GM12865 (cell line): ENCODE data around the gene PIWIL1.

Experiments used
- DNase-seq: peaks from one replicate; pipeline ENCODE4 v3.0.0; 2010; ENCODE audit warnings: low read depth
- H3K4me3 ChIP-seq: 2 replicates; pipeline ENCODE4 v1.5.1; 2011; ENCODE audit warnings: mild to moderate bottlenecking, low read depth, low read length, control low read depth
- CTCF ChIP-seq: IDR thresholded peaks from 2 replicates; pipeline ENCODE4 v1.5.1; 2011; ENCODE audit warnings: low read length, control low read depth, low read depth, inconsistent platforms; ENCODE audit not compliant: insufficient read depth; ENCODE audit errors: missing control alignments

PIWIL1 gene

DNA sequence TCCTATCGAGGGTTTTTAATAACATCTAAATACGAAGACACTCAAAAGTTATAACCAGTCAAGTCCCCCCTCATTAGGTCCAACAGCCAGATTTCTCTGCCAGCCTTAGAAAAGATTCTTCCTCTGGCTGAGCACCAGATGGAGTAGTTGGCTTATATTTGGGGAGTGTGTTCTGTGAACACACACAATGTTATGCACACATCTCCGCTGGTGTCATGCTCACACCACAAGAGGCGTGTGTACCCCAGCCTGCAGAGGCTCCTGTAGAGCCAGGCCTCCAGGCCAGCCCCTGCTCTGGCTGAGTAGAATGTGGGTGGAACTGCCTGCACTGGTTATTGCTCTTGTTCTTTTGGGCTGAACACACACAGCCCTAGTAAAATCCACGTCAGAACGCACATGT lies 64.0 kb downstream of the PIWIL1 start:
- no peak overlapping the region for H3K4me3 ChIP-seq
- TF ChIP-seq CTCF = no peak
- peak; percentile 2 for DNase-seq

DNA sequence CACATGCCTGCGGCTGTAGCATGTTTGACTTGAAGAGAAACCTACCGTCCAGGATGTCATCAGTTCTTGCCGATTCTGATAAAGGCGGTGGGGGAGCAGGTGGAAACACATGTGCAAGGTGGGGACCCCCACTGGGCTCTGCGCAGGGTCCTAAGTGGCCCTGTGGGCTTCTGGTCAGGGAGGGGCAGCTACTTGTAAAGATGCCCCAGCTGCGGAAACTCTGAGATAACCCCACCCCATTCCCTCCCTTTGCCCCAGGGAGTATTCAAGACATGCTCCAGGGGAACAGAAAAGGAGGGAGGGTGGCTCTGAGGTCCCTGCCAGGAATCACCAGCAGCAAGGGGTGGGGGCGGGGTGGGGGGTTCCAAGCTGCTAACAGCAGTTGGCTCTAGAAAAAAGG lies 67.6 kb downstream of the PIWIL1 start:
- H3K4me3 ChIP-seq = no peak overlapping the region
- no peak for DNase-seq
- no peak for TF ChIP-seq CTCF

- no peak for TF ChIP-seq CTCF
- DNase-seq = no peak
Observed at GRCh38 chr12:130412384-130412783, 74.7 kb downstream of the PIWIL1 start.

GRCh38 chr12:130413909-130414308 lies 76.2 kb downstream of the PIWIL1 start:
- H3K4me3 ChIP-seq = no peak overlapping the region
- no peak for DNase-seq
- no peak for TF ChIP-seq CTCF

More at GRCh38 chr12:130412384-130412783, 74.7 kb downstream of the PIWIL1 start:
- H3K4me3 ChIP-seq = no peak overlapping the region

- no peak for DNase-seq
- H3K4me3 ChIP-seq = no peak overlapping the region
- TF ChIP-seq CTCF = no peak
Observed at GRCh38 chr12:130414381-130414780, 76.7 kb downstream of the PIWIL1 start.

GRCh38 chr12:130418251-130418650 lies 80.6 kb downstream of the PIWIL1 start:
- DNase-seq = no peak
- H3K4me3 ChIP-seq = no peak overlapping the region
- no peak for TF ChIP-seq CTCF

- TF ChIP-seq CTCF = no peak
- no peak for DNase-seq
- no peak overlapping the region for H3K4me3 ChIP-seq
Observed at GRCh38 chr12:130419116-130419515, 81.4 kb downstream of the PIWIL1 start.
